ENCODE results near the gene CASP5.
A peak's percentile ranks its signal among the peaks of the same experiment; 100 is the strongest.
"Not testable (repeated sequence)": the region's sequence is repeated elsewhere in the genome, so short reads cannot be mapped to it uniquely, and the experiment has no call there.

The CASP5 gene

DNA sequence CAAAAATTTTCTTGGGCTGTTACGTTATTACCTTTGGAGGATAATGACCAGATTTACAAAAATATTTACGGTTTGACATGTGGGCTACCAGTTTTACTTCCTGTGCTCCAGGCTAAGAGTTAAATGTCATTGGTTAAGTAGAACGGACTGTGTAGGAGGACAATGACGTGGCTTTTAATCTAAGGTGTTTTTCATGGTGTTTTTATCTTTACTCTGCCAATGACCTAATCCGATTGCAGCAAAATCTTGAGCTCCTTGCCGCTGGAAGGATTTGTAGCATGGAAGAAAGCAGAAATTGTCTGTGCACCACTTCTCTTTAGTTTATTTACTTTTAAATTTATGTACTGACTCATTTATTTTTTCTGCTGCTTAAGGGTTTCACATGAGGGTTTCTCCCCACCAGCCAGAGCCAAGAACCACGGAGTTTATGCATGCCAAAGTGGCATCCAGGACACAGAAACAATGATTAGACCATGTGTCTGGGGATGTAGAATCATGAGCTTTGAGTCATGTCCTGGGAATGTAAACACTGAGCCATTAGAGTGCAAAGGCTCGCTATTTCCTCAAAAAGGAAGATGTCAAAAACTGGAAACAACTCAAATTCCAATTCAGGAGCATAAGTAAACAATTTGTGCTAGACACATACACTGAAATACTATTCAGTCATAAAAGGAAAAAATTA lies 24.1 kb upstream of the CASP5 start:
- no peak overlapping the region for H3K27ac ChIP-seq
- H3K4me1 ChIP-seq (ENCODE audit: control insufficient read depth in 1 of 2, insufficient read depth in 1 of 2, low read depth in 1 of 2, low read length in 1 of 2) = peaks cover 23 to 29% of the 10 kb centered on the region in 2 experiments
- no peak for TF ChIP-seq CTCF (IDR thresholded peaks at IDR 0.05)
- H3K36me3 ChIP-seq = no peaks in the 10 kb centered on the region
- H3K27me3 ChIP-seq = no peaks in the 10 kb centered on the region
- no peak overlapping the region for H3K4me3 ChIP-seq (ENCODE audit: low read depth in 1 of 2, low read length in 1 of 2)
- H3K9me3 ChIP-seq = no peaks in the 10 kb centered on the region

DNA sequence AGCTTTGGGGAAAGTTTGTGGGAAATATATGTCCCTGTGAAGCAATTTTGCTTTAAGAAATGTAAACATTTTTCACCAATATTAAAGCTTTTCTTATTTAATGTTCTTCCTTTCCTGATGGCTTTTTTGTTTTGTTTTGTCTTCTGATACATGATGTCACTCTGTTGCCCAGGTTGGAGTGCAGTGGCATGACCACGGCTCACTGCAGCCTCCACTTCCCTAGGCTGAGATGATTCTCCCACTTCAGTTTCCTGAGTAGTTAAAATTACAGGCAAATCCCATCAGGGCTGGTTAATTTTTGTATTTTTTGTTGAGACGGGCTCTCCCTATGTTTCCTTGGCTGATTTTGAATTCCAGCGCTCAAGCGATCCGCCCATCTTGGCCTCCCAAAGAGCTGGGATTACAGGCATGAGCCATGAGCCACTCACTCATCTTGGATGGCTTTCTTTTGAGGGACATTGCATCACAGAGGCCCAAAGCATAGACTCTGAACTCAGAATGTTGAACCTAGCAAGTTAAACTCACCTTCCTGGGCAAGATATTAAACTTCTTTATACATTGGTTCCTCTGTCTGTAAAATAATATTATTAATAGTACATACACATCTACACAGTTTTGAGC lies 22.8 kb upstream of the CASP5 start:
- H3K27ac ChIP-seq = peak overlapping the region; percentile 89
- peaks cover 10% of the 10 kb centered on the region for H3K36me3 ChIP-seq
- H3K4me1 ChIP-seq (ENCODE audit: control insufficient read depth in 1 of 2, insufficient read depth in 1 of 2, low read depth in 1 of 2, low read length in 1 of 2) = peaks cover 36 to 41% of the 10 kb centered on the region in 2 experiments
- no peak for TF ChIP-seq CTCF (IDR thresholded peaks at IDR 0.05)
- H3K27me3 ChIP-seq = no peaks in the 10 kb centered on the region
- H3K4me3 ChIP-seq (ENCODE audit: low read depth in 1 of 2, low read length in 1 of 2) = peak overlapping the region; percentile 72 to 96
- no peaks in the 10 kb centered on the region for H3K9me3 ChIP-seq

- Histone ChIP-seq H3K4me1 (ENCODE audit: control insufficient read depth in 1 of 2, insufficient read depth in 1 of 2, low read depth in 1 of 2, low read length in 1 of 2) (peaks cover 36 to 41% of the 10 kb centered on the region in 2 experiments), H3K4me3 (ENCODE audit: low read depth in 1 of 2, low read length in 1 of 2) (peak within 1 kb of the TSS; percentile 72 to 96), H3K27ac (peak within 1 kb of the TSS; percentile 89), H3K36me3 (peaks cover 19% of the 10 kb centered on the region)
- H3K27me3 ChIP-seq, H3K9me3 ChIP-seq: not testable (repeated sequence)
These were observed 21.9 kb upstream of the CASP5 start, which contains the start of gene CARD16 for GRCh38 chr11:105044557-105045524. Gene CARD16 (minus strand): TSS chr11:105045335. CDS start chr11:105045297, 38 bp downstream.

DNA sequence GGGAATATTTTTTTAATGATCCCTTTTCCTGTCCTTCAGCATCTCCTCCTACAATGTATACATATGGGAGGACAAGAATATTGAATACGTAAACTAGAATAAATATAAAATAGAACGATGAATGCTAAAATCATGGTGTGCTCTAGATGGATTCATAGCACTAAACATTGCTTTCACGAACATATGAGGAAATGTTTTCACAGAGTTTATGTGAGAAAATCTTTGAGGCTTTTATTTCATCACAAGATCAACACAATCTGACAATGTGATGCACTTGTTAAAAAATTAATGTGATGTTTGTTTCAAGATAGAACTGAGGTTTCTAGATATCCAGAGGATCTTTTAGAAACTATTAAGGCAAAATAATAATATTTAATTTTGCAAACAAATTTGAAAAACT lies 19.2 kb upstream of the CASP5 start:
- Histone ChIP-seq H3K9me3 (no peaks in the 10 kb centered on the region), H3K4me3 (ENCODE audit: low read depth in 1 of 2, low read length in 1 of 2) (peak overlapping the region; percentile 72 to 96), H3K27ac (peak overlapping the region; percentile 89), H3K27me3 (no peaks in the 10 kb centered on the region), H3K4me1 (ENCODE audit: control insufficient read depth in 1 of 2, insufficient read depth in 1 of 2, low read depth in 1 of 2, low read length in 1 of 2) (peaks cover 36 to 41% of the 10 kb centered on the region in 2 experiments), H3K36me3 (peaks cover 46% of the 10 kb centered on the region)
- TF ChIP-seq CTCF (IDR thresholded peaks at IDR 0.05) = no peak

- Histone ChIP-seq H3K4me3 (ENCODE audit: low read depth in 1 of 2, low read length in 1 of 2) (no peak overlapping the region), H3K36me3 (peaks cover 53% of the 10 kb centered on the region), H3K4me1 (ENCODE audit: control insufficient read depth in 1 of 2, insufficient read depth in 1 of 2, low read depth in 1 of 2, low read length in 1 of 2) (peaks cover 39 to 44% of the 10 kb centered on the region in 2 experiments), H3K9me3 (no peaks in the 10 kb centered on the region), H3K27ac (no peak overlapping the region), H3K27me3 (no peaks in the 10 kb centered on the region)
- TF ChIP-seq CTCF (IDR thresholded peaks at IDR 0.05) = no peak
These were observed 17.7 kb upstream of the CASP5 start for GRCh38 chr11:105040703-105041102.

All from neutrophil (primary cell).